ENCODE results near the gene FHAD1.
"Not testable (repeated sequence)": the region's sequence is repeated elsewhere in the genome, so short reads cannot be mapped to it uniquely, and the experiment has no call there.

The FHAD1 gene

DNA sequence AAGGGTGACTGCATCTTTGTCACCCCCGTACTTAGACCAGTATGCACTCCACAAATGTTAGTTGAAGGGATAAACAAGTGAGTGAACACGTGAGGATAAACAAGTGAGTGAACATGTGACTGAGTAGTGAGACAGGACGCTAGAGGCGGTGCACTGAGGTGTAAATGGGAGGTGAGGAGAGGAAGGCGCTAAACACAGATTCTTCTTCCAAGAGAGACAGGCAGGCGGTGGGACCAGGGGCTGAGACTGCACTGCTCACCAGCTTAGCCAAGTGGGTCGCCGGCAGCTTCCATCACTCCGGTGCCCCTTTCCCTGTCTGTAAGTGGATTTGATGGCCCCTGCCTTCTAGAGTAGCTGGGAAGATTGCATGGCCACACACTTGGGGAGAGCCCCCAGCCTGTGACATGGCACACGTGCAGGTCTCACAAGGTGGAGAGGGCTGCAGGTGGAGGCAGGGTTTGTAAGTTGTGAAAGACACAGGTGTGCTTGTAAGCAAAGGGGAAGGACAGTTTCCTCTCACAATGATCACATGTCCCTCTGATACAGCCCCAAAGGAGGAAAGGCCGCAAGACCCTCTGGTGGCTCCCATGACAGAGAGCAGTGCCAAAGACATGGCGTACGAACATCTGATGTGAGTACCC lies 115.2 kb downstream of the FHAD1 start:
- Mint-ChIP-seq H3K4me1 (no peaks in the 10 kb centered on the region), H3K36me3 (no peaks in the 10 kb centered on the region), H3K27me3 (peaks cover 8% of the 10 kb centered on the region), H3K9me3 (no peaks in the 10 kb centered on the region), H3K4me3 (no peak overlapping the region), H3K27ac (no peak overlapping the region)
- DNase-seq (ENCODE audit: low spot score in 2 of 2) (no peak), ATAC-seq (ENCODE audit: low read depth) (no peak)

GRCh38 chr1:15362737-15363128 lies 115.7 kb downstream of the FHAD1 start:
- no peak for ATAC-seq (ENCODE audit: low read depth)
- no peaks in the 10 kb centered on the region for H3K9me3 Mint-ChIP-seq
- no peak for DNase-seq (ENCODE audit: low spot score in 2 of 2)
- H3K36me3 Mint-ChIP-seq: no peaks in the 10 kb centered on the region
- no peak overlapping the region for H3K4me3 Mint-ChIP-seq
- H3K4me1 Mint-ChIP-seq: no peaks in the 10 kb centered on the region
- no peak overlapping the region for H3K27ac Mint-ChIP-seq
- peaks cover 9% of the 10 kb centered on the region for H3K27me3 Mint-ChIP-seq

GRCh38 chr1:15364740-15365139 lies 117.7 kb downstream of the FHAD1 start:
- ATAC-seq (ENCODE audit: low read depth) (no peak), DNase-seq (ENCODE audit: low spot score in 2 of 2) (no peak)
- H3K27me3 Mint-ChIP-seq: peaks cover 10% of the 10 kb centered on the region
- H3K27ac Mint-ChIP-seq: no peak overlapping the region
- no peaks in the 10 kb centered on the region for H3K9me3 Mint-ChIP-seq
- H3K36me3 Mint-ChIP-seq: no peaks in the 10 kb centered on the region
- H3K4me1 Mint-ChIP-seq: no peaks in the 10 kb centered on the region
- no peak overlapping the region for H3K4me3 Mint-ChIP-seq

GRCh38 chr1:15368888-15369287 lies 121.9 kb downstream of the FHAD1 start:
- no peak overlapping the region for H3K27ac Mint-ChIP-seq
- H3K36me3 Mint-ChIP-seq: no peaks in the 10 kb centered on the region

GRCh38 chr1:15370268-15370667 lies 123.2 kb downstream of the FHAD1 start:
- DNase-seq (ENCODE audit: low spot score in 2 of 2): no peak
- peaks cover 16% of the 10 kb centered on the region for H3K27me3 Mint-ChIP-seq
- H3K27ac Mint-ChIP-seq: no peak overlapping the region
- H3K4me3 Mint-ChIP-seq: no peak overlapping the region
- no peaks in the 10 kb centered on the region for H3K9me3 Mint-ChIP-seq
- H3K36me3 Mint-ChIP-seq: no peaks in the 10 kb centered on the region
- H3K4me1 Mint-ChIP-seq: no peaks in the 10 kb centered on the region
- no peak for ATAC-seq (ENCODE audit: low read depth)

More at GRCh38 chr1:15368888-15369287, 121.9 kb downstream of the FHAD1 start:
- H3K9me3 Mint-ChIP-seq: no peaks in the 10 kb centered on the region
- DNase-seq (ENCODE audit: low spot score in 2 of 2) (no peak), ATAC-seq (ENCODE audit: low read depth) (no peak)
- peaks cover 20% of the 10 kb centered on the region for H3K27me3 Mint-ChIP-seq
- no peak overlapping the region for H3K4me3 Mint-ChIP-seq
- no peaks in the 10 kb centered on the region for H3K4me1 Mint-ChIP-seq

- ATAC-seq (ENCODE audit: low read depth) (no peak), DNase-seq (ENCODE audit: low spot score in 2 of 2) (no peak)
- H3K27me3 Mint-ChIP-seq: peaks cover 16% of the 10 kb centered on the region
- no peaks in the 10 kb centered on the region for H3K4me1 Mint-ChIP-seq
- no peaks in the 10 kb centered on the region for H3K36me3 Mint-ChIP-seq
- no peak overlapping the region for H3K4me3 Mint-ChIP-seq
- no peak overlapping the region for H3K27ac Mint-ChIP-seq
- H3K9me3 Mint-ChIP-seq: no peaks in the 10 kb centered on the region
These were observed 123.9 kb downstream of the FHAD1 start for GRCh38 chr1:15370781-15371520.

DNA sequence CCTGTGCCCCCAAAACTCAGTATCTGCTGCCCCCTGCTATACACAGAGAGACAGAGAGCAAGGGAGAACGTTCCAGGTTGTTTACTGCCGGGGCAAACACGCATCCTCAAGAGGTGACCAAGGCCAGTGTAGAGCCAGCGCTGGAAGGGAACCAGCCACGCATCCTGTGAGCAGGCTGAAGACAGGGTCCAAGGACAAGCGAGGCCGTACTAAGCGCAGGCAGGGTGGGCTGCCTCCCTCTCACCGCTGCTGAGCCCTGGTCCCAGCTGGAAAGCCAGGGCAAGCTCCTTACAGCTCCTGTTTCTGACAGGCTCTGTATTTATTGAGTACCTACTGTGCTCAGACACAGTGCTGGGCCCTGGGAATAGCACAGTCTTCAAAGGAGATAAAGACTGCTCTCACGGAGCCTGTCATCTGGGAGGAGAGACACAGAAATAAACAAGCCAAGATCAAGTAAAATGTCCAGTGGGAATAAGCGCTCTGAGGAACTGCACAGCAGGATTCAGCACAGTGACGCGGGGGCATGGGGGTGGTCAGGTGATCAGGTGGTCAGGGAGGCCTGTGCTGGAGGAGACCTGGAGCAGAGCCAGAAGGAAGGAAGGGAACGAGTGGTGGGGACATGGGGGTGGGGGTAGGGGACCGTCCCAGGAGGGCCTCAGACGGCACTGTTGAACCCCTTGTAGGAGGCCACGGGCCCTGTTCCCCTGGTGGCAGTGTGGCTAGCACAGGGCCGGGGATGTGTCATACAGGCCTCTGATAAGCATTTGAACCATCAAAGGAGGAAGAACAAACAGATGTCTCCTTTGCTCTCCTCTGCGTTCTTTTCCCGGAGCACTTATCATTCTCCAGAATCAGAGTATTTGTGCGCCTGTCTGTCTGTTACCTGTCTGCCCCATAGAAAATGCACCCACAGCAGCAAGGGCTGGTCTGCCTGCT lies 124.9 kb downstream of the FHAD1 start:
- Mint-ChIP-seq H3K4me3 (no peak overlapping the region), H3K36me3 (no peaks in the 10 kb centered on the region), H3K4me1 (no peaks in the 10 kb centered on the region), H3K27me3 (peaks cover 14% of the 10 kb centered on the region), H3K9me3 (no peaks in the 10 kb centered on the region), H3K27ac (no peak overlapping the region)
- DNase-seq (ENCODE audit: low spot score in 2 of 2) (no peak), ATAC-seq (ENCODE audit: low read depth) (no peak)

- Mint-ChIP-seq H3K9me3 (no peaks in the 10 kb centered on the region), H3K36me3 (no peaks in the 10 kb centered on the region), H3K27ac (no peak overlapping the region), H3K27me3 (no peaks in the 10 kb centered on the region), H3K4me1 (no peaks in the 10 kb centered on the region), H3K4me3 (no peak overlapping the region)
- DNase-seq (ENCODE audit: low spot score in 2 of 2): no peak
- no peak for ATAC-seq (ENCODE audit: low read depth)
These were observed 131.7 kb downstream of the FHAD1 start for GRCh38 chr1:15378729-15379128.

DNA sequence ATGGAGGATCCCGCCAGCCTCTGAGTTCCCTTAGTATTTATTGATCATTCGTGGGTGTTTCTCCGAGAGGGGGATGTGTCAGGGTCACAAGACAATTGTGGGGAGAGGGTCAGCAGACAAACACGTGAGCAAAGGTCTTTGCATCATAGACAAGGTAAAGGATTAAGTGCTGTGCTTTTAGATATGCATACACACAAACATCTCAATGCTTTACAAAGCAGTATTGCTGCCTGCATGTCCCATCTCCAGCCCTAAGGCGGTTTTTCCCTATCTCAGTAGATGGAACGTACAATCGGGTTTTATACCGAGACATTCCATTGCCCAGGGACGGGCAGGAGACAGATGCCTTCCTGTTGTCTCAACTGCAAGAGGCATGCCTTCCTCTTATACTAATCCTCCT lies 132.1 kb downstream of the FHAD1 start:
- H3K4me1 Mint-ChIP-seq; H3K36me3 Mint-ChIP-seq; H3K27ac Mint-ChIP-seq; H3K4me3 Mint-ChIP-seq; H3K27me3 Mint-ChIP-seq; H3K9me3 Mint-ChIP-seq; DNase-seq (ENCODE audit: low spot score in 2 of 2); ATAC-seq (ENCODE audit: low read depth): not testable (repeated sequence)

DNA sequence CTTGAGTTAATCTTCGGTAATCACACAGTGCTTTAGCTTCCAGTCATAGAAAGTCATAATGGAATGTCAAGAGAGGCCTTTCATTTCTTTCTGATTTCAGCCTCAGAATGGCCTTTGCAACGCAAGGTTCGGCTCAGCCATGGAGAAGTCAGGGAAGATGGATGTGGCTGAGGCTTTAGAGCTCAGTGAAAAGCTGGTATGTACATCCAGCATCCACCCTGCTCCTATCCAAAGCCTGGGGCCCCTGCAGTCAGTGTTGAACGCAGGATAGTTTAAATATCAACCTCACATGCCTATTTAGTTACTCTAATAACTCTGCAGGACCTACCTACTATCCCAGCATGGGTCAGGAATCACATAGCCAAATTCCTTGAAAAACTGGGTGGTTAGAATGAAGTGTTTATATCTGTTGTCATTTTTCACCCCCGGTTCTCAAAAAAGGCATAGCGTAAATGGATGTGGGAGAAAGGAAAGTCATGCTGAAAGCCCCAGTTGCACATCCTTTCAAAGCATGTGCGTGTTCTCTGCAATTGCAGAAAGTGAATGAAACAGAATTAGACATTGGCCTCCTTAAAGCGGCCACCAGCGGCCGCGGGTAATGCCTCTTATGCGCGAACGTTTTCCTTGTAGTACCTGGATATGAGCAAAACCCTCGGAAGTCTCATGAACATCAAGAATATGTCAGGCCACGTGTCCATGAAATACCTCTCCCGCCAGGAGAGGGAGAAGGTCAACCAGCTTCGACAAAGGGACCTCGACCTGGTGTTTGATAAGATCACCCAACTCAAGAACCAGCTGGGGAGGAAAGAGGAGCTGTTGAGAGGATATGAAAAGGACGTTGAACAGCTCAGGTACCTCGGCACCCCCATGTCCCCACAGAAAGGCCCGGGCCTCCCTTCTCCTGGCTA lies 133.8 kb downstream of the FHAD1 start:
- H3K27ac Mint-ChIP-seq: no peak overlapping the region
- no peak for DNase-seq (ENCODE audit: low spot score in 2 of 2)
- ATAC-seq (ENCODE audit: low read depth): no peak
- no peaks in the 10 kb centered on the region for H3K9me3 Mint-ChIP-seq
- no peaks in the 10 kb centered on the region for H3K36me3 Mint-ChIP-seq
- no peak overlapping the region for H3K4me3 Mint-ChIP-seq
- H3K4me1 Mint-ChIP-seq: peaks cover 9% of the 10 kb centered on the region
- peaks cover 2% of the 10 kb centered on the region for H3K27me3 Mint-ChIP-seq

GRCh38 chr1:15381805-15382204 lies 134.8 kb downstream of the FHAD1 start:
- ATAC-seq (ENCODE audit: low read depth) (no peak), DNase-seq (ENCODE audit: low spot score in 2 of 2) (no peak)
- H3K27me3 Mint-ChIP-seq: peaks cover 4% of the 10 kb centered on the region
- no peaks in the 10 kb centered on the region for H3K36me3 Mint-ChIP-seq
- no peak overlapping the region for H3K4me3 Mint-ChIP-seq
- H3K27ac Mint-ChIP-seq: no peak overlapping the region
- H3K4me1 Mint-ChIP-seq: peaks cover 15% of the 10 kb centered on the region
- no peaks in the 10 kb centered on the region for H3K9me3 Mint-ChIP-seq

DNA sequence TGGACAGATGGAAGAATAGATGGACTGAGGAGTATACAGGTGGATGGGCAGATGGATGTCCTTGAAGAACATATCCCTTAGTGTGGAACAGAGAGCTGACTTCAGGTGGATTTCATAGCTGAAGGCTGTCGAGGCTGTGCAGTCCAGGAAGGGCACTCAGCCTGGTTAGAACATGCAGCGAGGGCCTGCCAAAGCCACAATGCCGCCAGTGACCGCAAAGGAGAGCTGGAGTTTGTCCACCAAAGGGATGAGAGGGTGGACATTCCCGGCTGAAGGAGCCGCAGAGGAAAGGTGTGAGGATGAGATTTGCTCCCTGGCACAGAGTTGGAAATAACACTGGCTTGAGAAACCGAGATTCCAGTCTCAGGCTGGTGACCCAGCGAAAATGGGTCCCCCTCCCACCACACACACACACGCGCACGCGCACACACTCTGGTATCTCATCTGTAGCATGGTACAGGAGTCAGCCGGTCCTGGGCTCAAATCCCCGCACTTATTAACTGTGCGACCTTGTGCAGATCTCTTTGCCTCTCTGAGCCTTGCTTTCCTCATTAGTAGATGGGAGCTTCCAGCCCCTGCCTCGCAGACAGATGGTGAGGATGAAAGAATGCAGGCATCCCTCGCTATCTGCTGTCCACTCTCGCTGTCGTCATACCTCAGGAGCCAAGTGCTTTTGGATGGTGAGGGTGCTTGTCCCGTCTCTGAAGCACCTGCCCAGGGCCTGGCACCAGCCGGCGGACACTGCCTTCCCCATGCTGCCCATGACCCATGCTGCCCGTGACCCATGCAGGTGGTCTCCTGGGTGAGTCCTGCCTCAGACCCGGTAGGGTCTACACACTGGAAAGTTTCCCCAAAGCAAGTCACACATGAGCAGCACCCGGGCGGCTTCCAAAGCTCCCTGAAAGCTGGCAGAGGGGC lies 135.8 kb downstream of the FHAD1 start:
- no peak for DNase-seq (ENCODE audit: low spot score in 2 of 2)
- Mint-ChIP-seq H3K4me1 (peaks cover 15% of the 10 kb centered on the region), H3K9me3 (no peaks in the 10 kb centered on the region), H3K4me3 (no peak overlapping the region), H3K27me3 (peaks cover 8% of the 10 kb centered on the region), H3K27ac (no peak overlapping the region), H3K36me3 (peaks cover 1% of the 10 kb centered on the region)
- ATAC-seq (ENCODE audit: low read depth): no peak

DNA sequence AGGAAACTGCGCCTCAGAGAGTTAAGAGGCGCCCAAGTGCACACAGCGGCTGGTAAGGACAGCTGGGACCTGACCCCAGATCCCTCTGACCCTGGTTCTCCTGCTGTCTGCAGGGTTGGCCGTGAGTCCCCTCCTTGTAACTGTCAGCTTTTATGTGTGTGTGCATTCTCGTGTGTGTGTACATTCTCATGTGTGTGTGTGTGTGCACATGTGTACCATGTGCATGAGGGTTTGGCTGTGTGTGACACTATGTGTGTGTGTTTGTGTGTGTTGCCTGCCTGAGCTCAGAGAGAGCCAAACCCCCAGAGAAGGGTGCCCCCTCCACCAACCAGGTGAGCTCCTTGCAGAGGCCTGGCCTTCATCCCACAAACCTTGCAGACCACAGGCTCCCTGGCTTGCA lies 136.8 kb downstream of the FHAD1 start:
- H3K4me3 Mint-ChIP-seq: peak overlapping the region; percentile 87
- H3K36me3 Mint-ChIP-seq: peaks cover 1% of the 10 kb centered on the region
- peaks cover 15% of the 10 kb centered on the region for H3K4me1 Mint-ChIP-seq
- H3K27ac Mint-ChIP-seq: no peak overlapping the region
- peaks cover 15% of the 10 kb centered on the region for H3K27me3 Mint-ChIP-seq
- ATAC-seq (ENCODE audit: low read depth) (no peak), DNase-seq (ENCODE audit: low spot score in 2 of 2) (no peak)
- no peaks in the 10 kb centered on the region for H3K9me3 Mint-ChIP-seq

Measured in memory B cell (primary cell).